ENCODE data around the gene CPAMD8. TPM values are rescaled to one million over a fixed set of nuclear protein-coding genes. Genes with fewer than 3 reads are reported as not detected.

Gene CPAMD8
- total RNA-seq: 1.8 and 2.6 TPM in 2 replicates

GRCh38 chr19:17026706-17027534 is at the start of gene CPAMD8:
TSS of gene CPAMD8 (minus strand) at chr19:17026810. CDS start at chr19:17026642, 168 bp downstream.

DNA sequence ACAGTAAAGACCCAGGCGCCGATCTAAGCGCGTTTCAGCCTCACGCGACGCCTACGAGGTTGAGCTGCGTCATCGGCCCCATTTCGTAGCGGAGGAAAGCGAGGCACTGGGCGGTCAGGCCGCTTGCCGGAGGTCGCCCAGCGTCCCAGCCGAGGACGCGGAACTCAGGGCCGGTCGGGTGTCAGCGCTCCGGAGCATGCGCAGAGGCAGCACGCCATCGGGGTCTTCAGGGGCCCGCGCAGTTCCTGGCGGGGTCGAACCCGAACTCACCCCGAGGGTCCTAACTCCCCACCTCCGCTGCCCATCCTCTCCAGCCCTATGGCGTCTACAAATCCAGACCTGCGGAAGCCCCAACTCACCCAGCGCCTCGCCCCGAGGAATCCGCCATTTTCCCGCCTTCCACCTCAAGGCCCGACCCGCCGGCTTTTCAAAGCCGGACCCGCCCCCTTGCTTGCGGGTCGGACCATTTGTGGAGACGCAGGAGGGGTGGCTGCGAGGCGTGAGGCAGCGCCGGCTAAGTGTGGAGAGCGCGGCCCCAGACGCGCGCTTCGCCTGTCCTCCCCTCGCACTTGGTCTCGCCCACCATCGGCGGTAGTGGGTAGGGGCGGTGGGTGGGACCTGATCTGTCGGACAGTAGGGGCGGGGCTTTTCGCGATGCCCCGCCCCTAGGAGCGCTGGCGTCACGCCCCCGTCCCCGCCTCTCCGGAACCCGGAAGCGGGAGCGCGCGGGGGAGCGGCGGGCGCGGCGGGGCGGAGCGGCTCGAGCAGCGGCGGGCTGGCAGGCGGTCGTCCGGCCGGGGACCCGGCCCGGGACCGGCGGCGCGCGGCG is 48.6 kb upstream of the CPAMD8 start, which contains the start of the genes HAUS8 and MYO9B:
Gene HAUS8 (minus strand): TSS at position 418 of the 829 bp plus-strand sequence. CDS start 30 bp downstream, at position 388.
Gene MYO9B (plus strand): TSS at position 743 of the 829 bp plus-strand sequence. CDS start 25,941 bp downstream, outside the sequence.

GRCh38 chr19:16888629-16889365 is 137.8 kb downstream of the CPAMD8 start, which contains the start of gene F2RL3:
TSS of gene F2RL3 (plus strand) at chr19:16888999. CDS start at chr19:16889190, 191 bp downstream.

Other genes starting within 250 kb of the CPAMD8 start
- gene SIN3B, start 197.4 kb downstream of the CPAMD8 start, total RNA-seq: 17.4 and 25.7 TPM in 2 replicates
- gene F2RL3, start 137.8 kb downstream of the CPAMD8 start, total RNA-seq: 4.4 and 6.4 TPM in 2 replicates
- gene HAUS8, start 48.6 kb upstream of the CPAMD8 start, total RNA-seq: 1.6 and 1.9 TPM in 2 replicates
- gene MYO9B, start 49.0 kb upstream of the CPAMD8 start, total RNA-seq: 24.0 and 24.8 TPM in 2 replicates
- 14.0 and 15.2 TPM in 2 replicates for gene USE1, start 188.5 kb upstream of the CPAMD8 start, total RNA-seq
- gene OCEL1, start 199.4 kb upstream of the CPAMD8 start, total RNA-seq: 3.5 and 7.2 TPM in 2 replicates
- 26.0 and 27.7 TPM in 2 replicates for gene NR2F6, start 219.1 kb upstream of the CPAMD8 start, total RNA-seq
- gene USHBP1, start 237.9 kb upstream of the CPAMD8 start, total RNA-seq: 33.1 and 37.3 TPM in 2 replicates
- 57.4 and 70.9 TPM in 2 replicates for gene BABAM1, start 240.6 kb upstream of the CPAMD8 start, total RNA-seq